CD4-positive, alpha-beta T cell treated with Interleukin-6 at 100 ng/mL for 8 hours (primary cell): Measurements from ENCODE around the gene SLC9A3.
"Not testable (repeated sequence)": the region's sequence is repeated elsewhere in the genome, so short reads cannot be mapped to it uniquely, and the experiment has no call there.

Experiments used
- DNase-seq: peaks from one replicate; pipeline ENCODE4 v3.0.0-alpha.2; 2020; ENCODE audit warnings: mixed read lengths, low spot score

The SLC9A3 gene

GRCh38 chr5:474840-475661 lies 49.2 kb downstream of the SLC9A3 start:
- no peak for DNase-seq

GRCh38 chr5:474232-474839 lies 49.9 kb downstream of the SLC9A3 start:
- not testable (repeated sequence) for DNase-seq

- no peak for DNase-seq
Measured at GRCh38 chr5:473551-474192, 50.6 kb downstream of the SLC9A3 start.

GRCh38 chr5:472656-473550 lies 51.3 kb downstream of the SLC9A3 start:
- DNase-seq, result peak; percentile 87

- DNase-seq, result no peak
Measured at GRCh38 chr5:472076-472655, 52.1 kb downstream of the SLC9A3 start.

- no peak for DNase-seq
Measured at GRCh38 chr5:471750-472058, 52.5 kb downstream of the SLC9A3 start.

- no peak for DNase-seq
Measured at GRCh38 chr5:470961-471749, 53.1 kb downstream of the SLC9A3 start.

- no peak for DNase-seq
Measured at GRCh38 chr5:469752-470483, 54.3 kb downstream of the SLC9A3 start.

GRCh38 chr5:468401-468800 lies 55.8 kb downstream of the SLC9A3 start:
- no peak for DNase-seq

GRCh38 chr5:466661-467310 lies 57.5 kb downstream of the SLC9A3 start:
- DNase-seq, result no peak

GRCh38 chr5:465591-466403 lies 58.5 kb downstream of the SLC9A3 start:
- DNase-seq, result no peak

GRCh38 chr5:464843-465590 lies 59.2 kb downstream of the SLC9A3 start:
- no peak for DNase-seq

GRCh38 chr5:464446-464842 lies 59.8 kb downstream of the SLC9A3 start:
- no peak for DNase-seq

GRCh38 chr5:463952-464351 lies 60.3 kb downstream of the SLC9A3 start:
- DNase-seq, result peak; percentile 85

GRCh38 chr5:463301-463700 lies 60.9 kb downstream of the SLC9A3 start:
- DNase-seq, result no peak

GRCh38 chr5:462051-462481 lies 62.2 kb downstream of the SLC9A3 start:
- DNase-seq, result no peak

- DNase-seq, result no peak
Measured at GRCh38 chr5:460273-460625, 64.0 kb downstream of the SLC9A3 start.

- no peak for DNase-seq
Measured at GRCh38 chr5:459562-460272, 64.5 kb downstream of the SLC9A3 start.
